ENCODE data around the gene MRM1.

MRM1 gene

DNA sequence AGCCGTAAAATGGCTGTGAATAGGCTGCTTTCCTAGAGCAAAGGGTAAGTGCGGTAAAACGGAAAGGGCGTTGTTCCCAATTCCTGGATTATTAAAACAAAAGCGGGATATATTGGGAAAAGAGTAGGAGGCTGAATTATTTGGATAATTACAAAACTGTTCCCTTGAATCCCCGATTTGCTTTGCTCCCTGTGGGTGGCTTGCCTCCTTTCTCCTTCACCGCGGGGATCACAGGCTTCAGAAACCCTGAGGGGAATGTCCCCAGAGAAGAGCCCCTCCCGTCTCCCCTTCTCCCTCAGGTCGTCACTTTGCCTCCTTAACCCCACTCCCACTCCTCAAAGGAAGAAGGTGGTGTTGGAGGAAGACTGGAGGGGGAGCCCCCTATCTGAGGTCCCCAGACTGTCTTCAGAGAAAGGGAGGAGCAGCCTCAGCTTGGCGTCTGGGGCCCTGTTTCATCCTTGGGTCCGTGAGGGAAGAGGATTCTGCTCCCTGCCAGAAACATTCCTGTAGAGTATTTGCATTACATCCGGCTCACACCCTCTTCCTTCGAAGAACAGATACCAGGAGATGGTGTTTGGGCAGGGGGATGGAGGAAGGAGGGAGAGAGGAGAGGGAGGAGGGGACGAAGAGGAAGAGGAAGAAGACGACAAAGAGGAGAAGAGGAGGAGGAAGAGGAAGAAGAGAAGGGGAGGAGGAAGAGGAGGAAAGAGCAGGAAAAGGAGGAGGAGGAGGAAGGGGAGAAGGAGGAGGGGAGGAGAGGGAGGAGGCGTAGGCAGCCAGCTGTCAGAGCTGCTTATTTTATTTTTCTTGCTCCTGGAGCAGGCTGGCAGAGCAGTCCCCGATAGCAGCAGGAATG, 31.8 kb downstream of the MRM1 start:
- DNase-seq, result no peak

DNA sequence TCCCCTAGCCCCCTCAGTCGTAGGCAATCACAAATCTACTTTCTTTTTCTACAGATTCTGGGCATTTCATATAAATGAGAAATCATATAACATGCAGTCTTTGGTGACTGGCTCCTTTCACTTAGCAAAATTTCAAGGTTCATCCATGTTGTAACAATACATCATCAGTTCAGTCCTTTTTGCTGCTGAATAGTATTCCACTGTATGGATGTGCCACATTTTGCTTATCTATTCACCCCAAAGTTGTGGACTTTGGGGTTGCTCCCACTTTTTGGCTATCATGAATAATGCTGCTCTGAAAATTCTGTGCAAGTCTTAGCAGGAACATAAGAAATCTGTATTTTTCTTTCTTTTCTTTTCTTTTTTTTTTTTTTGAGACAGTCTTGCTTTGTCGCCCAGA, 39.0 kb downstream of the MRM1 start:
- DNase-seq, result no peak

DNA sequence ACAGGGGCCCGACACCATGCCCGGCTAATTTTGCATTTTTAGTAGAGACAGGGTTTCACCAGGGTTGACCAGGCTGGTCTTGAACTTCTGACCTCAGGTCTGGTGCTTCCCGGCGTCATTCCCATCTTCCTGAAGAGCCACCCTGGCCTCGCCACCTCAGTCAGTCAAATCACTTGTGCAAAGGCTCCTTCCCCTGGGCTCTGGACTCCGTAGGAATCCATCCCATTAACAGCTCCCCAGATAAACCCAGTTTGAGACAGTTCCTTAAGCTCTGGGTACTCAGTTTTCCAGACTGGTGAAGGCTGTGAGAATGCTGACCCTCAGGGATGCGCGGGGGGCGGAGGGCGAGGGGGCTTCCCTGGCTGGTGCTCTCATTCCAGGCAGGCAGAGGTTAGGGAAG, 39.5 kb downstream of the MRM1 start:
- no peak for DNase-seq

DNA sequence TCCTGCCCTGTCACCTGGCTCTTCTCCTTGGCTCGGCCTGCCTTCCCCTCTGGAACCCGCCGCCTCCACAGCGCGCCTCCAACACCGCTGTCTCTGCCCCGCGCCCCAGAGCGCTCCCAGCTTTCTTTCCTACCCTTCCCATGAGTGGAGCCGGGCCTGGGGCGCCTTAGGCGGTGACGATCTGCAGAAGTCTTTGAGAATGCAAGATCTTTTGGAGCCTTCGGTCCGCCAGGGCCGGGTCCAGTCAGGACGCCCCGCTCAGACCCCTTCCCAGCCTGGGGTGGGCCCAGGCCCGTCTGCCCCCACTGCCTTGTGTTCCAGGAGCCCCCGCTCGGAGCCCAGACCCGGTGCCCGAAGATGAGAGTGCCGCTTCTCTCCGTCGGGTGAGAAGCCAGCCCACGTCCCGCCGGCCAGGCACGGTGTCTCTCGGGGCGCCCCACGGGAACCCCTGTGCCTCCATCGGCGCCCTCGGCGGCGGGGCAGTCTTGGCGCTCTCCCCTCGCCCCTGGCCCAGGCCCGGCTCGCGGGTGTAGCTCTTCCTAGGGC, 40.0 kb downstream of the MRM1 start:
- no peak for DNase-seq

DNA sequence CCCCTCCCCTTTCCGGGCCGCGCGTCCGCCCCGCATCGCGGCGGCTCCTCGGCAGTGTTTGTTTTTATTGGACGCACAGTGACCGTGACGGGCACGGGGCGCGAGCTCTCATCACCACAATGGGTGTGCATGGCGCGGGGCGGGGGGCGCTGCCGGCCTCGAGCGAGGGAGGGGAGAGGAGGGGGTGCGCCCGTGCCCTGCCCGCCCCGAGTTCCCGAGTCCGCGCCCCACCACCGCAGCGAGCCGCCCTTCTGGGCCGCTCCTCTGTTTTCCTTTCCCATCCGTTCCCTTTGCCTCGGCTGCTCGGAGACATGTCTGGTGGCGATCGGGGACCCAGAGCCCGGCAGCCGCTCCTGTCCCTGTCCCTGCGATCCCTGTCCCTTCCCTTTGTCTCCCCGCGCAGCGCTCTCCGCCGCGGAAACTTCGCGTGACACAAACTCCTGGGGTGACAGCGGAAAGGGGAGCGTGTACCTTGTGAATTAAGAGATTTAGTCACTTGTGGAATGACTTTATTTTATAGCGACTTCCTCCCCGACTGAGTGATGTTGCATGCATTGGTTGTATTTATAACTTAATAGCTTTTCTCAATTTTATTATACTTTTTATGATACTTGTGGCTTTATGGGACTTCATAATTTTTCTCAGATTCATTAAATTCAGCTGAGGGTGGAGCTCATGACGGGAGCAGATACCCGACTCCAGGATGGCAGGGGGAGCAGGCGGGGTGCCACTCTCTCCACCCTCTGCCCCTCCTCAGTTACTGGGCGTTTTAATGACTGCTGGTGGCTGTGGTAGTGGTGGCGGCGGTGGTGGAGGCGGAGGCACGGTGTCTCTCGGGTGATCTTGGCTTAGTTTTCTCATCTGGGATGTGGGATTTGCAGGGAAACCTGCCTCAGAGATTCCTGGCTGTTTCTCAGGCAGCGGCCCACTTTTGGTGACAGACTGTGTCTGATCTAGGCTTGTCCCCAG, 40.8 kb downstream of the MRM1 start:
- DNase-seq, result no peak

DNA sequence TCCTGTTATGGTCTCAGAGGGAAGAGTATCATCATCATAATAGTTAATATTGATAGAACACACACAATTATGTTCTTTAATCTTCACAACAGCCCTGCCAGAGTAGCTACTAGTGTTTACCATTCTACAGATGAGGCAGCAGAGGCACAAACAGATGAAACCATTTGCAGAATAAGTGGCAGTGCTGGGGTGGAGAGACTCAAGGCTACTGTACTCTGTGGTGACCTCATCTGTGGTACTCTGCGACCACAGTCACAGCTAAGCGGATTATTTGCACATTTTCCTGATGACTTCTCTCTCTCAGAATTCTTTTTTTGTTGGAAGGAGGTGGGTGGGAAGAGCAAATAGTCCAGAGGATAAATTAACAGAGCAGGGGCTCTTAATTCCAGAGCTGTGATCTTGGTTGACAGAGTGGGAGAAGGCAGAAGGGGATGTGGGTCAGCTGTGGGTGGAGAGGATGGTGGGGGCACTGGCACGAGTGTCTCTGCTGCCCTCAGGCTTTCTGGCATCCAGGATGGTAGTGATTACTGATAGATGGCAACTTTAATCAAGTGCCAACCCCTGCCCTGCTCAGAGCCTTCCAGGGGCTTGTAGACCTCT, 41.8 kb downstream of the MRM1 start:
- no peak for DNase-seq

DNA sequence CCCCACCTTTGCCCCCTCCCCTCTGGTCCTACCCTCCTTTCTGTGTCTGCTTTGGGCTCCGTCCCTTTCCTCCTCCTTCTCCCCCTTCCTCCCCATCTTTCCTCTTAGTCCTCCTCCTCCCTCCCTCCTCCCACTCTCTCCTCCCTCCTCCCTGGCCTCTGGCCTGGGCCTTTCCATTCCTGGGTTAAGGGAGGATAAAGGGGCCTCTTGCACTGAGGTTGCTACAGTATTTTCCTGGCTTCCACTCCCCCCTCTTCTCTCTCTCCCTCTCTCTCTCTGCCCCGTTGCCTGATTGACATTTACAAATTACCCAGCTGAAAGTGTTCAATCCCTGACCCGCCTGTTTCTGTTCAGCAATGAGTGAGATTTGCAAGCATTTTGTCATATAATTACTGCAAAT, 44.0 kb downstream of the MRM1 start:
- DNase-seq, result no peak

DNA sequence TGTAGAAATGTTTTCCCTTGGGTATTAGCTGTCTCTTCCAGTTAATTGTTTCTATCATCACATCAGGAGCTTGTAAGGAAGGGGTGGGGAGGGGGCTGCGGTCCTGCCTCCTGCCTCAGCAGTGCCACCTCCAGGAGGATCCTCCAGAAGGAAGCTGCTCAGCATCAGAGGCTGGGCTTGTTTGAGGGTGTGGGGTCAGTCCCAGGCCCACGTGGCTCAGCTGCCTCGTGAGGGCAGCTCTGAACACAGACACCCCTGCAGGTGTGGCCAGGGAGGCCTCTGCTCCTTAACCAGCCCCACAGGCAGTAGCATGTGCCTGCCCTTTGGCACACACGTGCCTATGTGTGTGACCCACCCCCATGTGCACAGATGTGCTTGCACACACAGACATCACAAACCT, 46.3 kb downstream of the MRM1 start:
- no peak for DNase-seq

DNA sequence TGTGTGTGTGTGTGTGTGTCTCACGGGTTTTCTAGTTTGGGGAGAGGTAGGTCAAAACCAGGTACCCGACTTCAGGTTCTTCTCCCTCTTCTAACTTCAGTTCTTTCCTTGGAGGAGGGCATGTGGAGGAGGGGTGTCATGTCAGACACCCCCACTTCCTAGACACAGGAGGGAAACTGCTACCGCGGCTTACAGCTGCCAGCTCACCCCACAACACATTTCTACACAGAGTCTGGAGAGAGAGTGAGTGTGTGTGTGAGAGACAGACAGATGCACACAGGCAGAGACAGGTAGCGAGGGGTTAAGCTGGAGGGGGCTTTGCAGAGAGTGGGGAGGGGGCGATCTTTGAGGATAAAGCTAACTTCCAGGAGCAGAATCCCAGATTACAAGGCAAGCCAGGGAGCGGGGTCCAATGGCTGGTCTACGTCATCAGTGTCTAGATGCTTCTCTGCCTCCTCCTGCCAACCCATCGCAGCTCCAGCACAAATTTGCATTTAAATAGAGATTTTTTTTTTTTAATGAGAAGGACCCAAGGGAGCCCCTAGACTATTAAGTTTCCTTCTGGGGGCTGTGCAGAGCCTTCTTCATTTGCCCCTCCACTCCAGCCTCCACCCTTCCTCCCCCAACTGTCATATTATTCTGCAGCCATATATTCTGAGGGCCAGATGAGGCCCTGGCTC, 48.9 kb downstream of the MRM1 start:
- DNase-seq, result no peak

DNA sequence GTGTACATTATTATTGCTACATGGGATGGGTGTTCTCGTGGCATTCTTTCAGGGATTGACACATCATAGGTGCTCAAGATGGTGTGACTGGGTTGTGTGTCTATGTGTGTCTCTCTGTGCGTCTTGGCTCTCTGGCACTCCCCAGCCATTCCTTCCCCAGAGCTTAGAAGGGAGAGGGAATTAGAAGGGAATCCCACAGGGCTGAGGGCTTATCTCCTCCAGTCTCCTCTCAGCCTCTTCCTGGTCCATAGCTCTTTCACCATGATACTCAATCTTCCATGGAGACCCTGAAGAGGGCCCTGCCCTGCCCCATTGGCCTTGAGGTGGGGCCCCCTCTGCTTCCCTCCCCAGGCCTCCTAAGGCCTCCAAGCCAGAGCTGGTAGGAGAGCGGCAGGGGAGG, 52.0 kb downstream of the MRM1 start:
- DNase-seq, result no peak

DNA sequence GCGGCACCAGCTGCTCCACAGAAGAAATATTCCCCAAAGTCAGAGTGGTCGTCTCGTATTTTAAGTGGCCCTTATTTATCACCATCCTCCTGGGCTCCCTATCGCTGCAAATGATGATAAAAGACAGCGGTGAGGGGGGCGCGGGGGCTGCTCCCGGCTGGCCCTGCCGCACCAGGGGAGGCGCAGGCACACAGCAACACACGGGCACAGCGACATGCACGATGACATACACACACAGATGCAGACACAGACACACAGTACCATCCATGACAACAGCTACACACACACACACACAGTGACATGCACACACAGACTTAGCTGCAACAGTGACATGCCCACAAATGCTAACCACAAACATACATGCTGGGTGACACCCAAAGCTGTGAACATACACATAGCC, 52.5 kb downstream of the MRM1 start:
- DNase-seq, result no peak

DNA sequence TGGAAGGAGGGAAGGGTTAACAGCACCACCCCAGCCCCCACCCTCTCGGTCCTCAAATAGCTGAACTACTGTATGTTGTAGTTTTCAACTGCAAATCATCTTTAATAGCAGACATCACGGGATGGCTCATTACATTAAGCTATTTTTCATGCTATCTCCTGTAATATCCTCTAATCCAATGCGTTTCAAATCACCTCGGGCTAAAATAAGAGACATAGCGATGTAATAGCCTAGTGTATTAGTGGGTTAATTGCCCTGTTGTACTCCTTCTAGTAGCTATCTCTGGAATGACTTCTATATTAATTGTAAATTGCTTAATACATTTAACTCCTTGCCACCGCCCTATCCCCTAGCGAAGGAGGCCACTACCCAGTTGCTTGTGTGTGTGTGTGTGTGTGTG, 54.3 kb downstream of the MRM1 start:
- DNase-seq, result no peak

DNA sequence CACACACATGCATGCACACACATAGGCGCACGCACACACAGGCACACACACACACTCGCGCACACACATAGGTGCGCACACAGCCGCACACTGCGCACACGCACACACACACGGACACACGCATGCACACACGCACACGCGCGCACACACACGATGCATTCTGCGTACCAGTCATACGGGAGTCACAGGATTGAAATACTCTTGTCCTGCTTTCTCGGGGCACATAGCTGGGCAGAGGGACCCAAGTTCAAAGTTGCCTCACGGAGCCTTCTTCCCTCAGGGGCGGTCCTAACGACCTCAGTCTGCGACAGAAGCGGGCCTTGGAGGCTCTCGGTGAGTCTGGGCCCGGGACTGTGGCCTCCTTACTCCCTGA, 56.0 kb downstream of the MRM1 start:
- DNase-seq, result no peak

DNA sequence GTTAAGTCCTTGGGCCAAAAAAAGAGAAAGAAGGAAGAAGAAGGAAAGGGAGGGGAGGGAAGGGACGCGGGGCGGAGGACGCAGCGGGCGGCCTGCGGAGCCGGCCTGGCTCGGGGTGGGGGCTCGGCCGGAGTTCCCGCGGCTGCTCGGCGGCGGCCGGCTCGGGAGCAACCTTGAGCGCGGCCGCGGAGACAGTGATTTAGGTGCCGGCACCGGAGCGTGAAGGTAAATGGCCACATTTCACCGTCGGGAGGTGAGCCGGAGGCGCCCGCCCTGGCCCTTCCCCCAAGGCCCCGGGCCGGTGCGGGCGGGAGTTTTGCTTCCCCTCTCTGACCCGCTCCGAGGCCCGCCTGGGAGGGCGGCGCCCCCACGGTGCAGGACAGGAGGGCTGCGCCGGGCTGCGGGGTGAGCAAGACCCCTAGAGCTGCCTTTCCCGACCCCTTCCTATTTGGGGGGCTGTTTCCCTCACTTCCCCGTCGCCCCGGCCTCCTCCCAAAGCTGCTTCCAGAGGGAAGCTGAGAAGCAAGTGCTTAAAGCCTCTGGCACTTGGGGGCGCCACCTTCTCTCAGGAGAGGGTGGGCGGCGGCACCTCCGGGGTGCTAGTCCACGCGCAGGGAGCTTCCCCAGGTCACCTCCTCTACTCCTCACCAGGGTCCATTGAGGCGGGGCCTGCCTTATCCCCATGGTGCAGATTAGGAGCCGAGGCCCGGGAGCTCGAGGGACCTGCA, 56.5 kb downstream of the MRM1 start:
- no peak for DNase-seq

Data from NCI-H1048 (cell line).